Activated CD4-positive, alpha-beta T cell treated with anti-CD3 and anti-CD28 coated beads for 36 hours (primary cell): ENCODE measurements around the gene PRRC2A. TPM values are rescaled to one million over a fixed set of nuclear protein-coding genes. Genes with fewer than 3 reads are reported as not detected.

ENCODE experiments used
- ATAC-seq: fragments of 200-7000 bp; cut with Tn5 transposase; one replicate; pipeline ENCODE4 v1.10.0; 2021; ENCODE audit warnings: mild to moderate bottlenecking, moderate library complexity
- CTCF ChIA-PET: fragments of 350-600 bp; sonication (Branson Sonifier 250); formaldehyde crosslinking; loops from one replicate; lab custom pipeline; 2021; ENCODE audit warnings: antibody characterized with exemption; lab: Charles Lee
- POLR2A ChIA-PET: fragments of 350-600 bp; sonication (Branson Sonifier 250); formaldehyde crosslinking; loops from one replicate; lab custom pipeline; 2021; ENCODE audit warnings: antibody characterized with exemption, inconsistent platforms; lab: Charles Lee
- DNase-seq: peaks from one replicate; pipeline ENCODE4 v3.0.0-alpha.2; 2020
- H3K27ac Mint-ChIP-seq: one replicate; pipeline ENCODE4 v1.8.0; 2021; ENCODE audit warnings: mixed read lengths
- H3K27me3 Mint-ChIP-seq: one replicate; pipeline ENCODE4 v1.8.0; 2021; ENCODE audit warnings: mixed read lengths
- H3K36me3 Mint-ChIP-seq: one replicate; pipeline ENCODE4 v1.8.0; 2021; ENCODE audit warnings: low read depth, mixed read lengths
- H3K4me1 Mint-ChIP-seq: one replicate; pipeline ENCODE4 v1.8.0; 2021; ENCODE audit warnings: mixed read lengths
- H3K4me3 Mint-ChIP-seq: one replicate; pipeline ENCODE4 v1.8.0; 2021; ENCODE audit warnings: mild to moderate bottlenecking, moderate library complexity, mixed read lengths
- H3K9me3 Mint-ChIP-seq: one replicate; pipeline ENCODE4 v1.8.0; 2021; ENCODE audit warnings: low read depth, mixed read lengths
- intact Hi-C, 2 experiments: fragments of 100-400 bp; cut with DNase I in 1 of 2; cut with micrococcal nuclease in 1 of 2; formaldehyde crosslinking; loops; one replicate each; pipeline versions ENCODE4 v1.14.2 to v1.15.1; 2022 to 2024; cut with DNase I, micrococcal nuclease
- total RNA-seq, 2 experiments: library from RNA; stranded (reverse); gene quantifications; one replicate each; pipeline ENCODE4 v1.2.3, GENCODE V29; 2021

The PRRC2A gene
- total RNA-seq, 2 experiments from 2014 or later, result 255 to 280 TPM

- intact Hi-C loops, result loop anchor here in 1 of 2 experiments (5.0 to 10.0 kb wide), 3 partner anchors 245 to 1233 kb away; partner anchors contain the start of gene RPP21
- Mint-ChIP-seq H3K4me3 (peak overlapping the region; percentile 97), H3K36me3 (peaks cover 60% of the 10 kb centered on the region), H3K4me1 (peaks cover 63% of the 10 kb centered on the region), H3K27me3 (no peaks in the 10 kb centered on the region), H3K9me3 (no peaks in the 10 kb centered on the region), H3K27ac (peak overlapping the region; percentile 98)
- ChIA-PET CTCF (interaction anchor here (0.6 to 28.5 kb wide), 8 partner anchors 1 to 85 kb away, joined by 3 to 873 read pairs (median 4); partner anchors contain the start of genes ATP6V1G2, LST1, LTA and LTB), POLR2A (interaction anchor here (0.9 to 4.9 kb wide), 5 partner anchors 9 to 27 kb away, joined by 3 to 43 read pairs (median 6); partner anchors contain the start of gene LST1)
- no peak for ATAC-seq
- no peak for DNase-seq
These were observed 42.9 kb upstream of the PRRC2A start for GRCh38 chr6:31577579-31577966.

- peak overlapping the region; percentile 97 for H3K4me3 Mint-ChIP-seq
- peaks cover 51% of the 10 kb centered on the region for H3K36me3 Mint-ChIP-seq
- CTCF ChIA-PET, result interaction anchor here (0.7 to 28.5 kb wide), 7 partner anchors 2 to 86 kb away, joined by 3 to 873 read pairs (median 5); partner anchors contain the start of genes ATP6V1G2, LST1, LTA and LTB
- no peaks in the 10 kb centered on the region for H3K9me3 Mint-ChIP-seq
- POLR2A ChIA-PET, result interaction anchor here (0.9 to 4.9 kb wide), 3 partner anchors 10 to 31 kb away, joined by 4 to 43 read pairs (median 8); partner anchors contain the start of genes ATP6V1G2 and NFKBIL1
- peaks cover 61% of the 10 kb centered on the region for H3K4me1 Mint-ChIP-seq
- no peaks in the 10 kb centered on the region for H3K27me3 Mint-ChIP-seq
- no peak for DNase-seq
- intact Hi-C loops, result loop anchor here (1.0 to 10.0 kb wide), 4 partner anchors 10 to 1234 kb away; partner anchors contain the start of gene RPP21 (in 1 of the 2)
- peak overlapping the region; percentile 52 for H3K27ac Mint-ChIP-seq
- ATAC-seq, result no peak
These were observed 42.1 kb upstream of the PRRC2A start for GRCh38 chr6:31578184-31579118.

- CTCF ChIA-PET, result interaction anchor here (1.2 to 28.5 kb wide), 5 partner anchors 2 to 86 kb away, joined by 4 to 873 read pairs (median 278); partner anchors contain the start of genes ATP6V1G2, LST1, LTA and LTB
- intact Hi-C loops, result loop anchor here (1.0 to 10.0 kb wide), 4 partner anchors 11 to 1234 kb away; partner anchors contain the start of gene RPP21 (in 1 of the 2)
- Mint-ChIP-seq H3K36me3 (peaks cover 47% of the 10 kb centered on the region), H3K4me1 (peaks cover 60% of the 10 kb centered on the region), H3K27me3 (no peaks in the 10 kb centered on the region), H3K27ac (peak overlapping the region; percentile 94), H3K4me3 (peak overlapping the region; percentile 97), H3K9me3 (no peaks in the 10 kb centered on the region)
- ATAC-seq (no peak), DNase-seq (no peak)
- POLR2A ChIA-PET, result interaction anchor here (1.4 to 1.6 kb wide), 2 partner anchors 8 to 32 kb away, joined by 3 to 8 read pairs; partner anchors contain the start of genes ATP6V1G2 and NFKBIL1
These were observed 41.4 kb upstream of the PRRC2A start for GRCh38 chr6:31579119-31579505.

GRCh38 chr6:31579546-31580437 lies 40.7 kb upstream of the PRRC2A start:
- ATAC-seq (no peak), DNase-seq (peak; percentile 42)
- no peaks in the 10 kb centered on the region for H3K27me3 Mint-ChIP-seq
- H3K36me3 Mint-ChIP-seq, result peaks cover 47% of the 10 kb centered on the region
- H3K9me3 Mint-ChIP-seq, result no peaks in the 10 kb centered on the region
- CTCF ChIA-PET, result interaction anchor here (0.7 to 28.5 kb wide), 10 partner anchors 3 to 346 kb away, joined by 3 to 873 read pairs (median 12); partner anchors contain the start of genes ATP6V1G2, BAG6, DDX39B and LST1
- POLR2A ChIA-PET, result interaction anchor here (0.6 to 1.6 kb wide), 5 partner anchors 9 to 64 kb away, joined by 3 to 8 read pairs (median 4); partner anchors contain the start of genes ATP6V1G2 and NFKBIL1
- intact Hi-C loops, result loop anchor here (1.0 to 10.0 kb wide), 7 partner anchors 7 to 1235 kb away; partner anchors contain the start of genes NFKBIL1 (in 2 of the 2), ATP6V1G2 (in 1 of the 2), LTA (in 1 of the 2) and RPP21 (in 1 of the 2)
- H3K4me1 Mint-ChIP-seq, result peaks cover 53% of the 10 kb centered on the region
- peak overlapping the region; percentile 97 for H3K4me3 Mint-ChIP-seq
- H3K27ac Mint-ChIP-seq, result peak overlapping the region; percentile 94

- Mint-ChIP-seq H3K4me1 (peaks cover 53% of the 10 kb centered on the region), H3K9me3 (no peaks in the 10 kb centered on the region), H3K27ac (peak overlapping the region; percentile 94), H3K36me3 (peaks cover 46% of the 10 kb centered on the region), H3K4me3 (peak overlapping the region; percentile 97), H3K27me3 (no peaks in the 10 kb centered on the region)
- intact Hi-C loops, result loop anchor here (1.0 to 2.0 kb wide), 3 partner anchors 8 to 34 kb away; partner anchors contain the start of genes NFKBIL1 (in 2 of the 2), ATP6V1G2 (in 1 of the 2) and LTA (in 1 of the 2)
- CTCF ChIA-PET, result interaction anchor here (0.7 to 28.5 kb wide), 11 partner anchors 4 to 345 kb away, joined by 3 to 873 read pairs (median 8); partner anchors contain the start of genes ATP6V1G2, BAG6, DDX39B and LST1
- POLR2A ChIA-PET, result interaction anchor here (0.6 to 1.6 kb wide), 6 partner anchors 10 to 89 kb away, joined by 3 to 8 read pairs (median 4); partner anchors contain the start of genes ATP6V1G2 and NFKBIL1
- no peak for DNase-seq
- ATAC-seq, result no peak
These were observed 40.1 kb upstream of the PRRC2A start for GRCh38 chr6:31580438-31580740.

GRCh38 chr6:31580807-31581433 lies 39.6 kb upstream of the PRRC2A start:
- ChIA-PET POLR2A (interaction anchor here (0.6 to 1.7 kb wide), 7 partner anchors 8 to 226 kb away, joined by 3 to 8 read pairs (median 3); partner anchors contain the start of gene LSM2), CTCF (interaction anchor here (0.5 to 28.5 kb wide), 14 partner anchors 4 to 424 kb away, joined by 3 to 873 read pairs (median 6); partner anchors contain the start of genes ATP6V1G2, BAG6, DDX39B and LST1)
- H3K9me3 Mint-ChIP-seq, result no peaks in the 10 kb centered on the region
- intact Hi-C loops, result loop anchor here (1.0 to 2.0 kb wide), 4 partner anchors 9 to 34 kb away; partner anchors contain the start of genes NFKBIL1 (in 2 of the 2), ATP6V1G2 (in 1 of the 2) and LTA (in 1 of the 2)
- H3K27me3 Mint-ChIP-seq, result no peaks in the 10 kb centered on the region
- peak overlapping the region; percentile 97 for H3K4me3 Mint-ChIP-seq
- ATAC-seq, result peak; percentile 67
- peak overlapping the region; percentile 97 for H3K27ac Mint-ChIP-seq
- peaks cover 41% of the 10 kb centered on the region for H3K36me3 Mint-ChIP-seq
- peak; percentile 94 for DNase-seq
- peaks cover 56% of the 10 kb centered on the region for H3K4me1 Mint-ChIP-seq

- DNase-seq, result peak; percentile 43
- intact Hi-C loops, result loop anchor here (1.0 to 2.0 kb wide), 2 partner anchors 17 to 35 kb away; partner anchors contain the start of genes ATP6V1G2 (in 1 of the 2) and NFKBIL1 (in 1 of the 2)
- Mint-ChIP-seq H3K36me3 (peaks cover 34% of the 10 kb centered on the region), H3K27me3 (no peaks in the 10 kb centered on the region), H3K4me1 (peaks cover 63% of the 10 kb centered on the region), H3K27ac (peak overlapping the region; percentile 97), H3K4me3 (peak overlapping the region; percentile 97), H3K9me3 (no peaks in the 10 kb centered on the region)
- CTCF ChIA-PET, result interaction anchor here (0.5 to 28.5 kb wide), 14 partner anchors 5 to 424 kb away, joined by 3 to 873 read pairs (median 5); partner anchors contain the start of genes ATP6V1G2, BAG6, DDX39B and LST1
- ATAC-seq, result no peak
- POLR2A ChIA-PET, result interaction anchor here (0.6 to 1.7 kb wide), 8 partner anchors 7 to 225 kb away, joined by 3 to 8 read pairs (median 4); partner anchors contain the start of genes DDX39B and LSM2
These were observed 38.9 kb upstream of the PRRC2A start for GRCh38 chr6:31581434-31582229.

- ATAC-seq, result peak; percentile 8
- intact Hi-C loops, result no loop called here
- peak within 1 kb of the TSS; percentile 97 for H3K4me3 Mint-ChIP-seq
- DNase-seq, result peak; percentile 60
- no peaks in the 10 kb centered on the region for H3K9me3 Mint-ChIP-seq
- peak within 1 kb of the TSS; percentile 97 for H3K27ac Mint-ChIP-seq
- H3K36me3 Mint-ChIP-seq, result peaks cover 28% of the 10 kb centered on the region
- no peaks in the 10 kb centered on the region for H3K27me3 Mint-ChIP-seq
- POLR2A ChIA-PET, result interaction anchor here (0.9 to 1.7 kb wide), 6 partner anchors 8 to 42 kb away, joined by 3 to 8 read pairs (median 4); partner anchors contain the start of gene DDX39B
- peaks cover 65% of the 10 kb centered on the region for H3K4me1 Mint-ChIP-seq
- CTCF ChIA-PET, result interaction anchor here (0.8 to 28.5 kb wide), 9 partner anchors 6 to 412 kb away, joined by 3 to 873 read pairs (median 5); partner anchors contain the start of genes ATP6V1G2, DDX39B, LST1 and LTA
These were observed 38.3 kb upstream of the PRRC2A start, which contains the start of gene LTB for GRCh38 chr6:31582230-31582643. Gene LTB (minus strand): TSS chr6:31582424. CDS start chr6:31582417, 7 bp downstream.
